NCI-H69 (cell line): ENCODE data around the gene PTCD2.

ENCODE experiments used
- DNase-seq: peaks from one replicate; lab custom pipeline; 2025; lab: John Stamatoyannopoulos, UW

The PTCD2 gene

GRCh38 chr5:72415616-72416325, 95.6 kb downstream of the PTCD2 start:
- no peak for DNase-seq

- DNase-seq, result no peak
These were observed 97.3 kb downstream of the PTCD2 start for GRCh38 chr5:72417333-72418062.
